C4-2B (cell line): ENCODE measurements around the gene SOCS6.

ENCODE experiments used
- H3K27ac ChIP-seq: fragments of 450-650 bp; 2 replicates; pipeline ENCODE4 v1.5.1; 2017
- ZFX ChIP-seq: fragments of 450-650 bp; IDR thresholded peaks from 2 replicates; pipeline ENCODE4 v1.6.1; 2017
- TF ChIP-seq, protein P1 (sequence below): fragments of 450-650 bp; conservative IDR thresholded peaks from 2 replicates; pipeline ENCODE4 v1.5.1; 2017; ENCODE audit warnings: mild to moderate bottlenecking

Gene SOCS6

DNA sequence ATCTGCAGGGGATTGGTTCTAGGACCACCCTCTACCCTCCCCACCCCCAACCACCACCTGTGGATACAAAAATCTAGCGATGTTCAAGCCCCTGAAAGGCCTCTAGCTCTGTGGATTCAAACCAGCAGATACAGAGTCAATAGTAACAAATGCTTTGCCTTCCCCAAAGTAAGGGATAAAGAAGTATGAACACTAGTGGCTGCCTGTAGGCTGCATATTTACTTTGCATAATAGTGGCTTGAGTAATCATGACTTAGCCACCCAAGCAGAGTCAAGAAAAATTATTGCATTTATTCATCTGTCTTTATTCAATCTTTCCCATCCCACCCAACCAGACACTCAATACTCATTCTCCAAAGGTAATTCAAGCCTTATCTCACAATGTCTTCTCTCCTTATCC, 43.8 kb downstream of the SOCS6 start:
- H3K27ac ChIP-seq: no peak overlapping the region

DNA sequence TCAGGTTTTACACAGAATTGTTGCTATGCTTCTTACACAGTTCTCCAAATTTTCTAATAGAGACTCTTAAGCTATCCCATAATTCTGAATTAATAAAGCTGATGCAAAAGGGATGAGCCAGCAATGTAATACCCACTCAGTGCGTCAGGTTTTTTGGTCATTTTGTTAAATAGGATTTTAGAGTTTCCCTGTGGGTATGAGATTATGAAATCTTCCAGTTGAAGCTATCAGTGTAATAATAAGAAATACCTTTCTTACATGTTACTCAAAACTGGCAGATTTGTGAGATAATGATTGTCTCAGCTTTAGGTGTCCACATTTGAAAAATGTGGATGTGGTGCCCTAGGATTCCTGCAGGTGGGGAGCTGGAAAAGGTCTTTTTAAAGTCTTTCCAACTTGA, 44.5 kb downstream of the SOCS6 start:
- no peak overlapping the region for H3K27ac ChIP-seq

More for the DNA sequence above, 43.8 kb downstream of the SOCS6 start:
- TF ChIP-seq, protein P1, sequence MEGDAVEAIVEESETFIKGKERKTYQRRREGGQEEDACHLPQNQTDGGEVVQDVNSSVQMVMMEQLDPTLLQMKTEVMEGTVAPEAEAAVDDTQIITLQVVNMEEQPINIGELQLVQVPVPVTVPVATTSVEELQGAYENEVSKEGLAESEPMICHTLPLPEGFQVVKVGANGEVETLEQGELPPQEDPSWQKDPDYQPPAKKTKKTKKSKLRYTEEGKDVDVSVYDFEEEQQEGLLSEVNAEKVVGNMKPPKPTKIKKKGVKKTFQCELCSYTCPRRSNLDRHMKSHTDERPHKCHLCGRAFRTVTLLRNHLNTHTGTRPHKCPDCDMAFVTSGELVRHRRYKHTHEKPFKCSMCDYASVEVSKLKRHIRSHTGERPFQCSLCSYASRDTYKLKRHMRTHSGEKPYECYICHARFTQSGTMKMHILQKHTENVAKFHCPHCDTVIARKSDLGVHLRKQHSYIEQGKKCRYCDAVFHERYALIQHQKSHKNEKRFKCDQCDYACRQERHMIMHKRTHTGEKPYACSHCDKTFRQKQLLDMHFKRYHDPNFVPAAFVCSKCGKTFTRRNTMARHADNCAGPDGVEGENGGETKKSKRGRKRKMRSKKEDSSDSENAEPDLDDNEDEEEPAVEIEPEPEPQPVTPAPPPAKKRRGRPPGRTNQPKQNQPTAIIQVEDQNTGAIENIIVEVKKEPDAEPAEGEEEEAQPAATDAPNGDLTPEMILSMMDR: no peak
- TF ChIP-seq ZFX: no peak

DNA sequence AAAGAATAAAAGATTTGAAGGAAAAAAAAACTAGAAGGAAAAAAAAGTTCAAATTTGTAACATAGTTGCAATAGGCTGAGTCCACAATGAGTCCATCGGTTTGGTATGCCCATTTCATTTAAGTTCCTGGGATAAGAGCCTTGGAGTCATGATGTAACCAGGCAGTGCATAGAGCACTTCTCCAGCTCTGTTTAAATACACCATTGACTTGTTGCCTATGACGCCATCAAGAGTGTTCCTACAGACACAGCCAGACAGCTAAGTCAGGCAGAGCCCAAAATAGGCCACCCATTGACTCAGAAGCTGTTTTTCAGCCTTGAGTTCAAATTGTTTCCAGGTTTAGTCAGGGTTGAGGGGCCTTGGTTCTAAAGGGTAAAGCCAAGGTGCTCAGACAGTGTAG, 44.9 kb downstream of the SOCS6 start:
- TF ChIP-seq ZFX: no peak
- TF ChIP-seq, protein P1: no peak
- no peak overlapping the region for H3K27ac ChIP-seq

More for the DNA sequence above, 44.5 kb downstream of the SOCS6 start:
- TF ChIP-seq ZFX: no peak

DNA sequence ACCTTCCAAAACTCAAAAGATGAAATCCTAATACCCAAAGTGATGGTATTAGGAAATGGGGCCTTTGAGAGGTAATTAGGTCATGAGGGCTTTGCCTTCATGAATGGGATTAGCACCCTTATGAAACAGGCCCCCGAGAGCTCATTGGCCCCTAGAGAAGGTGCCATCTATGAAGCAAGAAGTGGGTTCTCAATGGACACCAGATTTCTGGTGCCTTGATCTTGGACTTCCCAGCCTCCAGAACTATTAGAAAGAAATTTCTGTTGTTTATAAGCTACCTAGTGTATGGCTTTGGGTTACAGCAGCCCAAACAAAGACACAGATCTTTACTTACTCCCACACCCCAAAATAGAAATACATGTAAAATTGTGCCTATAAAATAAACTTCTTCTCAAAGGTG, 45.4 kb downstream of the SOCS6 start:
- TF ChIP-seq, protein P1: no peak
- no peak for TF ChIP-seq ZFX
- no peak overlapping the region for H3K27ac ChIP-seq

DNA sequence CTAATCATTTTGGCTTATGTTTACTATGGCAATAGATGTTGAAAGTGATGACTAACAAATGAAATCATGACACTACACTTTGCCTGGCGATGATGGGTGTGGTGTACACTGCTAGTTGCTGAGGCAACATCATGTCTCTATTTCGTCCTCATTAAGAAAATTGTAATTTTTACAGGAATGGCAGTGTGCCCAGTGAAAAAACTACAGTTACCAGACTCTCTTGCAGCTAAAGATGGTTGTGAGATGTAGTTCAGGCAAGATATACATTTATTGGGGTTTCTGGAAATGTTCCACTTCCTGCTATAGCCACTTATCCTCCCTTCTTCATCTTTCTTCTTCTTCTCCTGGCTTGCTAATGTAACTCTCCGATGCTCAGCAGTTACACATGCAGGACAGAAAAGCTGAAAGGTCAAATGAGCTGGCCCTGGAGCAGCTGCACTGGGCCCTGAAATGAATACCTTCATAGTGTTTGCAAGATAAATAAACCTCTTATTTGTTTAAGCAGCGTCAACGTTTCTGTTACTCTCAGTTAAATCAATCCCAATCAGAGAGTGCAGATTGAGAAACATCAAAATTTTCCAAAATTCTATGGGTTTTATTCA, 46.0 kb downstream of the SOCS6 start:
- H3K27ac ChIP-seq: no peak overlapping the region
- TF ChIP-seq, protein P1: no peak
- no peak for TF ChIP-seq ZFX

DNA sequence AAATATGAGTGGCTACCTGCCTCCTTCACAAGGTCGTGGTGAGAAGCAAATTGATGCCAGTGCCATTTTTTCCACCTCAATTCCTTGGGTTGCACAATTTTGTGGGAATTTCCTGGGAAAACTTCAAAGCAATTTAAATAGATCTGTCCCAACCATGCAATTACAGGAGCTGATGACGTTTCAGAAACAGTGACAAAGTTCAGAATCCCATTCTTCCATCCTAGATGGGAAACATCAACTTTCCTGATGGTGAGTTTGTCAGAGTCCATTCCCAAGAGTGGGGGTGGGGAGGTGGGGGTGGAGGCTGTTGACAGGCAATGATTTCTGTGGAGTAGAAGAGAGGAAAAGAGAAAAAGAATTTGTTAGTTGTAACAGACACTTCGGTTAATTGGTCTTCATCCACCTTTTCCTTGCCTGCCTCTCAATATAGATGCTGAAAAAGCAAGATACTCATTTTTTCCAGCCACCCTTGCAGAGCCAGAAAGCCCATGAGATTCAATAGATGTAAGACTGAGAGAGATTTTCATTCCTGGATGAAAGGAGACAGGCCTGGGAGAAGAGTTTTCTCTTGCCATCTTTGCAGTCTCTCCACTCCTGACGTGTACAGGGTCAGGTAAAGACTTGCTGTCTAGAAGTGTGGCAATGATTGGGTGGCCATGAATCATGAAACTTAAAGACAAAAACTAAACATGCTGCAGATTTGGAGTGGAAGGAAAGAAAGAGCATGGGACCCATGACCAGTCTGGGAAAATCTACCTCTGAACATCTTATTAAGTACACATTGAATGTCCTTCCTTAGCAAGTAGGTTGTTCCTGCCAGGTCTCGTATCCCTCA, 47.3 kb downstream of the SOCS6 start:
- TF ChIP-seq ZFX: no peak
- TF ChIP-seq, protein P1: no peak

DNA sequence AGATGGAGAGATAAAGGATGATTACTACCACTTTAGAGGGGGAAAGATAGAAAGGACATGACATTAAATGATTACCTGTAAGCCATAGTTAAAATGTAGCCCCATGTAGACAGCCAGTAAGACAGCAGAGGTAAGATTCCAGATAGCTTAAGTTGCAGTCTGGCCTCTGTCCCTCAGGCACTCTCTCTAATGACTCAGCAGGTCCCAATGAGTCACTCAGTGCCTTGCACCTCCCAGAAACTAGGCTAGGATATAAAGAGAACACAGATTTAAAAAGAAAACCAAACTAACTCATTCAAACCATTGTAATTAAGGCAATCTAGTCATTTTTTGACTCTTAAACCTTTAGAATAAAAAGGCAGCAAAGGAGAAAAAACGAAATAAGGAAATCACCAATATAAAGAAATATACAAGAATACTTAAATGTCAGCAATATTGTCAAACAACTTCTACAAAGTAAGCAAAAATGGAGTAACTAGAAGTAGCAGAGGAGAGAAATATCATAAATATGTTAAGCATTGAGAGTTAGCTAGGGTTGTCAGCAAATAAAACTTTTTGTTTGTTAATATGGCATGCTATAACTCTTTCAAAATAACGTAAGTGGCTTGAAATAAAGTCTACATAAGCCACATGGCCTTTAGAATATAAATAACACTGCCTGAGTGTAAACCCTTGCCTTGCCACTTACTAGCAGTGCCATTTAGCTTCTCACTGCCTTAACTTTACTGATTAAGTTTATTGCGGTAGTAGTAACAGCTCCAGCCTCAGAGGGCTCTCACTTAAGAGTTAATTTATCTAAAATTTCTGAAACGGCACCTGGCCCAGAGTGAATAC, 48.5 kb downstream of the SOCS6 start:
- no peak overlapping the region for H3K27ac ChIP-seq
- TF ChIP-seq, protein P1: no peak
- TF ChIP-seq ZFX: no peak

More for the DNA sequence above, 47.3 kb downstream of the SOCS6 start:
- H3K27ac ChIP-seq: no peak overlapping the region
